Osteoblast (primary cell): ENCODE measurements around the gene SLC5A9. TPM values are rescaled to one million over a fixed set of nuclear protein-coding genes. Genes with fewer than 3 reads are reported as not detected.

ENCODE experiments used
- DNase-seq: peaks from one replicate; pipeline ENCODE4 v3.0.0; 2011; ENCODE audit warnings: low spot score, mixed read lengths; ENCODE audit not compliant: insufficient read length; ENCODE audit errors: missing footprints
- H2AFZ ChIP-seq: 2 replicates; pipeline ENCODE4 v1.6.0; 2011; ENCODE audit warnings: mild to moderate bottlenecking, low read length
- H3K27ac ChIP-seq: 2 replicates; pipeline ENCODE4 v1.5.1; 2011; ENCODE audit warnings: mild to moderate bottlenecking, low read depth, low read length, moderate library complexity
- H3K27me3 ChIP-seq: 2 replicates; pipeline ENCODE4 v1.6.0; 2012; ENCODE audit warnings: mild to moderate bottlenecking, control low read depth, inconsistent platforms, low read length, moderate library complexity; ENCODE audit not compliant: insufficient read depth
- H3K36me3 ChIP-seq: 2 replicates; pipeline ENCODE4 v1.5.1; 2011; ENCODE audit warnings: mild to moderate bottlenecking, low read length, control low read depth, moderate library complexity; ENCODE audit not compliant: insufficient read depth
- H3K4me1 ChIP-seq: 2 replicates; pipeline ENCODE4 v1.5.1; 2011; ENCODE audit warnings: mild to moderate bottlenecking, low read length, control low read depth, moderate library complexity; ENCODE audit not compliant: insufficient read depth
- H3K4me2 ChIP-seq: 2 replicates; pipeline ENCODE4 v1.6.0; 2011; ENCODE audit warnings: mild to moderate bottlenecking, low read length; ENCODE audit not compliant: insufficient read depth
- H3K4me3 ChIP-seq: fragments of 200-600 bp; sonication (generic); 3 replicates; pipeline ENCODE4 v1.5.1; 2012; ENCODE audit warnings: mild to moderate bottlenecking, low read length, inconsistent platforms; ENCODE audit not compliant: insufficient read depth
- H3K79me2 ChIP-seq: 2 replicates; pipeline ENCODE4 v1.6.0; 2012; ENCODE audit warnings: mild to moderate bottlenecking, low read length, control low read depth, inconsistent platforms; ENCODE audit not compliant: insufficient read depth
- H3K9me3 ChIP-seq: 2 replicates; pipeline ENCODE4 v1.5.1; 2011; ENCODE audit warnings: low read depth, low read length, control low read depth
- H4K20me1 ChIP-seq: 2 replicates; pipeline ENCODE4 v1.6.0; 2012; ENCODE audit warnings: mild to moderate bottlenecking, low read length, control low read depth; ENCODE audit not compliant: insufficient read depth
- total RNA-seq: library from RNA; depleted of rRNA; stranded (reverse); fragments of >200 nt; gene quantifications from 2 replicates; pipeline ENCODE4 v1.2.3, GENCODE V29; 2012
- TF ChIP-seq, protein P1 (sequence below): IDR thresholded peaks from 2 replicates; pipeline ENCODE4 v1.5.1; 2011; ENCODE audit warnings: mild to moderate bottlenecking, low read depth, low read length, moderate library complexity; ENCODE audit errors: extremely low read depth

SLC5A9 gene
- total RNA-seq, 1 donor, result not detected

DNA sequence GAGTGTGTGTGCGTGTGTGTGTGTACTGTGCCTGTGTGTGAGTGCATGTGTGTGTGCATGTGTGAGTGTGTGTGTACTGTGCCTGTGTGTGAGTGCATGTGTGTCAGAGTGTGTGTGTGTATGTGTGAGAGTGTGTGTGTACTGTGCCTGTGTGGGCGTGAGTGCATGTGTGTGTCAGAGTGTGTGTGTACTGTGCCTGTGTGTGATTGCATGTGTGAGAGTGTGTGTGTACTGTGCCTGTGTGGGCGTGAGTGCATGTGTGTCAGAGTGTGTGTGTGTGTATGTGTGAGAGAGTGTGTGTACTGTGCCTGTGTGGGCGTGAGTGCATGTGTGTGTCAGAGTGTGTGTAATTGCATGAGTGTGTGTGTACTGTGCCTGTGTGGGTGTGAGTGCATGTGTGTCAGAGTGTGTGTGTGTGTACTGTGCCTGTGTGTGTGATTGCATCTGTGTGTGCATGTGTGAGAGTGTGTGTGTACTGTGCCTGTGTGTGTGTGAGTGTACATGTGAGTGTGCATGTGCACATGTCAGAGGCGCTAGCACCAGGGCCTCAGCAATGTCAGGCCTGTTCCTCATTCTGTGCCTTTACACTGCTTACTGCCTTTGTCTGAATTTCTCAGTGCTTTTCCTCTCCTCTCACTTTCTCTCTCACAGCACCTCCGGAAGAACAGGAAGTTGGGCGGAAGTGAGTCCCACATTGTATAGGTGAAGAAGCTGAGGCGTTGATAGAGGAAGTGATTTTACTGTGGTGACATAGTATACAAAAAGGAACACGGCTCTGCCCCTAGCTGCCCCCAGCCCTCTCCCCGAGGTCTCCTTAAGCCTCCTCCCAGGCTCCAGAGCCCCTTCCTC, 4.9 kb downstream of the SLC5A9 start:
- TF ChIP-seq, protein P1, sequence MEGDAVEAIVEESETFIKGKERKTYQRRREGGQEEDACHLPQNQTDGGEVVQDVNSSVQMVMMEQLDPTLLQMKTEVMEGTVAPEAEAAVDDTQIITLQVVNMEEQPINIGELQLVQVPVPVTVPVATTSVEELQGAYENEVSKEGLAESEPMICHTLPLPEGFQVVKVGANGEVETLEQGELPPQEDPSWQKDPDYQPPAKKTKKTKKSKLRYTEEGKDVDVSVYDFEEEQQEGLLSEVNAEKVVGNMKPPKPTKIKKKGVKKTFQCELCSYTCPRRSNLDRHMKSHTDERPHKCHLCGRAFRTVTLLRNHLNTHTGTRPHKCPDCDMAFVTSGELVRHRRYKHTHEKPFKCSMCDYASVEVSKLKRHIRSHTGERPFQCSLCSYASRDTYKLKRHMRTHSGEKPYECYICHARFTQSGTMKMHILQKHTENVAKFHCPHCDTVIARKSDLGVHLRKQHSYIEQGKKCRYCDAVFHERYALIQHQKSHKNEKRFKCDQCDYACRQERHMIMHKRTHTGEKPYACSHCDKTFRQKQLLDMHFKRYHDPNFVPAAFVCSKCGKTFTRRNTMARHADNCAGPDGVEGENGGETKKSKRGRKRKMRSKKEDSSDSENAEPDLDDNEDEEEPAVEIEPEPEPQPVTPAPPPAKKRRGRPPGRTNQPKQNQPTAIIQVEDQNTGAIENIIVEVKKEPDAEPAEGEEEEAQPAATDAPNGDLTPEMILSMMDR, result no peak
- no peak overlapping the region for H2AFZ ChIP-seq
- no peak overlapping the region for H3K4me3 ChIP-seq

GRCh38 chr1:48228156-48228555, 5.6 kb downstream of the SLC5A9 start:
- no peak overlapping the region for H2AFZ ChIP-seq
- TF ChIP-seq, protein P1, result peak; percentile 9
- H4K20me1 ChIP-seq, result no peaks in the 10 kb centered on the region
- no peaks in the 10 kb centered on the region for H3K9me3 ChIP-seq
- no peaks in the 10 kb centered on the region for H3K79me2 ChIP-seq
- no peak overlapping the region for H3K4me3 ChIP-seq
- H3K27ac ChIP-seq, result no peak overlapping the region
- no peaks in the 10 kb centered on the region for H3K4me1 ChIP-seq
- H3K27me3 ChIP-seq, result no peaks in the 10 kb centered on the region
- no peak for DNase-seq
- no peaks in the 10 kb centered on the region for H3K36me3 ChIP-seq
- no peak overlapping the region for H3K4me2 ChIP-seq

More for the DNA sequence above, 4.9 kb downstream of the SLC5A9 start:
- DNase-seq, result no peak
- no peaks in the 10 kb centered on the region for H3K79me2 ChIP-seq
- H3K4me2 ChIP-seq, result no peak overlapping the region
- no peak overlapping the region for H3K27ac ChIP-seq
- H3K9me3 ChIP-seq, result no peaks in the 10 kb centered on the region
- no peaks in the 10 kb centered on the region for H3K27me3 ChIP-seq
- no peaks in the 10 kb centered on the region for H4K20me1 ChIP-seq
- no peaks in the 10 kb centered on the region for H3K4me1 ChIP-seq
- no peaks in the 10 kb centered on the region for H3K36me3 ChIP-seq

DNA sequence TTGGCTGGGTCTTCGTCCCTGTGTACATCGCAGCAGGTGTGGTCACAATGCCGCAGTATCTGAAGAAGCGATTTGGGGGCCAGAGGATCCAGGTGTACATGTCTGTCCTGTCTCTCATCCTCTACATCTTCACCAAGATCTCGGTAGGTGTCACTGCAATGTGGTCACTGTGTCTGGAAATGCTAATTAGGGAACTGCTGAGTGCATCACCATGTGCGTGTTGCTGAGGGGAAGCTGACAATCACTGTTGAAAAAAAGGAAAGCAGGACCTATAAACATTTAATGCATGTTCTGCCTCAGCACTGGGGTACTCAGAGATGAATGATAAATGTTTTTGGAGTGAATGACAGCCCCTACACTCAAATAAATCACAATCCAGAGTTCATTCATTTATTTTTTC, 6.8 kb downstream of the SLC5A9 start:
- H3K79me2 ChIP-seq, result no peaks in the 10 kb centered on the region
- H2AFZ ChIP-seq, result no peak overlapping the region
- H3K4me2 ChIP-seq, result no peak overlapping the region
- TF ChIP-seq, protein P1, result no peak
- no peaks in the 10 kb centered on the region for H3K9me3 ChIP-seq
- H3K36me3 ChIP-seq, result no peaks in the 10 kb centered on the region
- no peaks in the 10 kb centered on the region for H3K4me1 ChIP-seq
- H3K27me3 ChIP-seq, result no peaks in the 10 kb centered on the region
- H3K4me3 ChIP-seq, result no peak overlapping the region
- no peak for DNase-seq
- H4K20me1 ChIP-seq, result no peaks in the 10 kb centered on the region
- H3K27ac ChIP-seq, result no peak overlapping the region

- no peak for DNase-seq
- Histone ChIP-seq H3K4me3 (no peak overlapping the region), H3K36me3 (no peaks in the 10 kb centered on the region), H4K20me1 (no peaks in the 10 kb centered on the region), H3K79me2 (no peaks in the 10 kb centered on the region), H3K27ac (no peak overlapping the region), H3K4me2 (no peak overlapping the region), H3K27me3 (no peaks in the 10 kb centered on the region), H2AFZ (no peak overlapping the region), H3K4me1 (no peaks in the 10 kb centered on the region), H3K9me3 (no peaks in the 10 kb centered on the region)
- TF ChIP-seq, protein P1, result no peak
These were observed 7.7 kb downstream of the SLC5A9 start for GRCh38 chr1:48230236-48230635.
